Measurements from ENCODE around the gene MACROD2.

MACROD2 gene

GRCh38 chr20:15109494-15109893, 1114.2 kb downstream of the MACROD2 start:
- ChIA-PET CTCF (no interaction called here), POLR2A (ENCODE audit: low non-redundant PET) (no interaction called here)
- TF ChIP-seq CTCF (conservative IDR thresholded peaks at IDR 0.05; ENCODE audit: low read depth) = no peak
- no peak overlapping the region for H3K27ac ChIP-seq
- DNase-seq (ENCODE audit: low spot score) = no peak

- no peak for TF ChIP-seq CTCF (conservative IDR thresholded peaks at IDR 0.05; ENCODE audit: low read depth)
- H3K27ac ChIP-seq = no peak overlapping the region
- CTCF ChIA-PET = no interaction called here
- DNase-seq (ENCODE audit: low spot score) = no peak
- POLR2A ChIA-PET (ENCODE audit: low non-redundant PET) = no interaction called here
These were observed 1116.3 kb downstream of the MACROD2 start for GRCh38 chr20:15111654-15112053.

GRCh38 chr20:15113144-15113773, 1117.9 kb downstream of the MACROD2 start:
- no peak for TF ChIP-seq CTCF (conservative IDR thresholded peaks at IDR 0.05; ENCODE audit: low read depth)
- ChIA-PET POLR2A (ENCODE audit: low non-redundant PET) (no interaction called here), CTCF (no interaction called here)
- H3K27ac ChIP-seq = no peak overlapping the region
- DNase-seq (ENCODE audit: low spot score) = no peak

- CTCF ChIA-PET = no interaction called here
- POLR2A ChIA-PET (ENCODE audit: low non-redundant PET) = no interaction called here
- DNase-seq (ENCODE audit: low spot score) = no peak
- no peak for TF ChIP-seq CTCF (conservative IDR thresholded peaks at IDR 0.05; ENCODE audit: low read depth)
- no peak overlapping the region for H3K27ac ChIP-seq
These were observed 1124.7 kb downstream of the MACROD2 start for GRCh38 chr20:15119852-15120487.

- no peak for DNase-seq (ENCODE audit: low spot score)
- CTCF ChIA-PET = no interaction called here
- POLR2A ChIA-PET (ENCODE audit: low non-redundant PET) = no interaction called here
- TF ChIP-seq CTCF (conservative IDR thresholded peaks at IDR 0.05; ENCODE audit: low read depth) = no peak
- no peak overlapping the region for H3K27ac ChIP-seq
These were observed 1127.3 kb downstream of the MACROD2 start for GRCh38 chr20:15122613-15123012.

- POLR2A ChIA-PET (ENCODE audit: low non-redundant PET) = no interaction called here
- DNase-seq (ENCODE audit: low spot score) = no peak
- H3K27ac ChIP-seq = no peak overlapping the region
- no peak for TF ChIP-seq CTCF (conservative IDR thresholded peaks at IDR 0.05; ENCODE audit: low read depth)
- CTCF ChIA-PET = no interaction called here
These were observed 1135.9 kb downstream of the MACROD2 start for GRCh38 chr20:15131176-15131575.
